ENCODE data around the gene NOTCH1.
"Not testable (repeated sequence)": the region's sequence is repeated elsewhere in the genome, so short reads cannot be mapped to it uniquely, and the experiment has no call there.

The NOTCH1 gene

DNA sequence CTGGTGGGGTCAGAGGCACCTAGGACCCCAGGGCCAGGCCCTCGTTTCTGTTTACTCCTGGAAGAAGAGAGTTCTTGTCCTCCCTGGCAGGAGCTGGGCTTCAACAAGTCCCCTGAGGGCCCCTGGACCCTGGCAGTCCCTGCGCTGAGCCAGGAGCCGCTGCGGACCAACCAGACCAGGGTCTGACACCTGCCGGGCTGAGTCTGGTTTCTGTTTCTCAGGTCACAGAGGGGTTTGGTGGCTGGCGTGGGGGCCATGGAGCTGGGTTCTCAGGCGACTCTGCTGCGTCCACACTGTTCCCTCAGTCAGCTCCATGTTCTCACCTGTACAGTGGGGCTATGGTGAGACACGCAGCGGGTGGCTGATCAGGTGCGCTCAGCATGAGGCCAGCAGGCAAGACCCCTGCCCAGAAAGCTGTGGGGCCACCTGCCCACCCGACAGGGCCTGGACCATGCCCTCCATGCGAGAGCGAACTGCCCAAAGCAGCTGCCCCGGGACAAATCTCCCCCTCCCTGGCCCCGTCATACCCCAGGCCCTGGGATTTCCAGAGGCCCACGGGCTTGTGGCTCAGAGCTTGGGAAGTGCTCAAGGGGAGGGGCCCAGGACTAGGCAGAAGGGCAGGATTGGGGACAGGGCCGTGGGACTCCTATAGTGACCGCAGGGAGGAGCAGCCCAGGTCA, 17.9 kb upstream of the NOTCH1 start:
- no peak for TF ChIP-seq CTCF (IDR thresholded peaks at IDR 0.05; ENCODE audit: low read depth, low read length, missing control alignments)
- DNase-seq (ENCODE audit: extremely low read depth, low read depth), result no peak

GRCh38 chr9:136562746-136563495, 17.1 kb upstream of the NOTCH1 start:
- no peak overlapping the region for H3K4me3 ChIP-seq (replicated peaks; ENCODE audit: low read depth, low read length)
- DNase-seq (ENCODE audit: extremely low read depth, low read depth), result no peak
- no peak for TF ChIP-seq CTCF (IDR thresholded peaks at IDR 0.05; ENCODE audit: low read depth, low read length, missing control alignments)

More for the DNA sequence above, 17.9 kb upstream of the NOTCH1 start:
- H3K4me3 ChIP-seq (replicated peaks; ENCODE audit: low read depth, low read length), result no peak overlapping the region

GRCh38 chr9:136561779-136562178, 15.9 kb upstream of the NOTCH1 start:
- no peak for TF ChIP-seq CTCF (IDR thresholded peaks at IDR 0.05; ENCODE audit: low read depth, low read length, missing control alignments)
- no peak for DNase-seq (ENCODE audit: extremely low read depth, low read depth)
- H3K4me3 ChIP-seq (replicated peaks; ENCODE audit: low read depth, low read length), result no peak overlapping the region

DNA sequence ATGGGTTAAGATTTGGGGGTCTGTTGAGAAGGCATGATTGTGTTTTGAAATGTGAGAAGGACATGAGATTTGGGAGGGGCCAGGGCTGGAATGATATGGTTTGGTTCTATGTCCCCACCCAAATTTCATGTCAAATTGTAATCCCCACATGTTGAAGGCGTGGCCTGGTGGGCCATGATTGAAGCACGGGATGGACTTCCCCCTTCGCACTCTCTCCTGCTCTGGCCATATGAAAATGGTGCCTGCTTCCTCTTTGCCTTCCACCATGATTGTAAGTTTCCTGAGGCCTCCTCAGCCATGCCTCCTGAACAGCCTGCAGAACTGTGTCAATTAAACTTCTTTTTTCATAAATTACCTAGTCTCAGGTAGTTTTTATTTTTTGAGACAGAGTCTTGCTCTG, 14.7 kb upstream of the NOTCH1 start:
- TF ChIP-seq CTCF (IDR thresholded peaks at IDR 0.05; ENCODE audit: low read depth, low read length, missing control alignments), result no peak
- no peak for DNase-seq (ENCODE audit: extremely low read depth, low read depth)
- no peak overlapping the region for H3K4me3 ChIP-seq (replicated peaks; ENCODE audit: low read depth, low read length)

- not testable (repeated sequence) for DNase-seq (ENCODE audit: extremely low read depth, low read depth); H3K4me3 ChIP-seq (replicated peaks; ENCODE audit: low read depth, low read length)
Measured at GRCh38 chr9:136559371-136559770, 13.5 kb upstream of the NOTCH1 start.

GRCh38 chr9:136558846-136559245, 13.0 kb upstream of the NOTCH1 start:
- DNase-seq (ENCODE audit: extremely low read depth, low read depth); H3K4me3 ChIP-seq (replicated peaks; ENCODE audit: low read depth, low read length): not testable (repeated sequence)

DNA sequence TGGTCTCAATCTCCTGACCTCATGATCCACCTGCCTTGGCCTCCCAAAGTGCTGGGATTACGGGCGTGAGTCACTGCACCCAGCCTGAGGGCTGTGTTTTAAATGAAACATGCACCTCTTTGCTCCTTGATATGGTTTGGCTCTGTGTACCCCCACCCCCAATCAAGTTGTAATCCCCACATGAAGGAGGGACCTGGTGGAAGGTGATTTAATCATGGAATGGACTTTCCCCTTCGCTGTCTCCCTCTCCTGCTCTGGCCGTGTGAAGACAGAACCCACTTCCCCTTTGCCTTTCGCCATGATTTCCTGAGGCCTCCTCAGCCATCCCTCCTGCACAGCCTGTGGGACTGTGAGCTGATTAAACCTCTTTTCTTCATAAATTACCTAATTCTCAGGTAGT, 12.5 kb upstream of the NOTCH1 start:
- no peak overlapping the region for H3K4me3 ChIP-seq (replicated peaks; ENCODE audit: low read depth, low read length)
- DNase-seq (ENCODE audit: extremely low read depth, low read depth), result no peak
- no peak for TF ChIP-seq CTCF (IDR thresholded peaks at IDR 0.05; ENCODE audit: low read depth, low read length, missing control alignments)

- TF ChIP-seq CTCF (IDR thresholded peaks at IDR 0.05; ENCODE audit: low read depth, low read length, missing control alignments), result no peak
- no peak for DNase-seq (ENCODE audit: extremely low read depth, low read depth)
- H3K4me3 ChIP-seq (replicated peaks; ENCODE audit: low read depth, low read length), result no peak overlapping the region
Measured at GRCh38 chr9:136557036-136557435, 11.2 kb upstream of the NOTCH1 start.

All from HFF-Myc (cell line).